Activated T-helper 17 cell treated with anti-CD3 and anti-CD28 coated beads, Interleukin-2, amount 50 U/mL, for 72 hours (primary cell): ENCODE data around the gene PHACTR1. TPM values are rescaled to one million over a fixed set of nuclear protein-coding genes. Genes with fewer than 3 reads are reported as not detected.

Experiments
- ATAC-seq: fragments of 150-1000 bp; cut with Tn5 transposase; replicated peaks from 2 replicates; pipeline ENCODE4 v1.10.0; 2021; ENCODE audit warnings: mild to moderate bottlenecking, moderate library complexity
- H3K27ac Mint-ChIP-seq: one replicate; pipeline ENCODE4 v1.8.0; 2022; ENCODE audit warnings: mixed read lengths
- H3K27me3 Mint-ChIP-seq: one replicate; pipeline ENCODE4 v1.8.0; 2022; ENCODE audit warnings: mixed read lengths
- H3K36me3 Mint-ChIP-seq: one replicate; pipeline ENCODE4 v1.8.0; 2022; ENCODE audit warnings: low read depth, mild to moderate bottlenecking, mixed read lengths
- H3K4me1 Mint-ChIP-seq: one replicate; pipeline ENCODE4 v1.8.0; 2022; ENCODE audit warnings: mixed read lengths
- H3K4me3 Mint-ChIP-seq: one replicate; pipeline ENCODE4 v1.8.0; 2022; ENCODE audit warnings: mild to moderate bottlenecking, mixed read lengths
- H3K9me3 Mint-ChIP-seq: one replicate; pipeline ENCODE4 v1.8.0; 2022; ENCODE audit warnings: mixed read lengths
- total RNA-seq, 2 donors: library from RNA; stranded (reverse); gene quantifications; one replicate each; pipeline ENCODE4 v1.2.3, GENCODE V29; 2022

PHACTR1 gene
- total RNA-seq, 2 donors from 2014 or later, result 0.05 to 1.5 TPM

- no peak overlapping the region for H3K27ac Mint-ChIP-seq
Observed at GRCh38 chr6:12836009-12836408, 119.4 kb downstream of the PHACTR1 start.

GRCh38 chr6:12841619-12842018, 125.1 kb downstream of the PHACTR1 start:
- no peaks in the 10 kb centered on the region for H3K36me3 Mint-ChIP-seq
- peaks cover 4% of the 10 kb centered on the region for H3K9me3 Mint-ChIP-seq
- H3K4me3 Mint-ChIP-seq, result no peak overlapping the region
- H3K27ac Mint-ChIP-seq, result no peak overlapping the region
- H3K27me3 Mint-ChIP-seq, result peaks cover 9% of the 10 kb centered on the region
- H3K4me1 Mint-ChIP-seq, result no peaks in the 10 kb centered on the region
- no peak for ATAC-seq

More at GRCh38 chr6:12836009-12836408, 119.4 kb downstream of the PHACTR1 start:
- Mint-ChIP-seq H3K4me1 (no peaks in the 10 kb centered on the region), H3K4me3 (no peak overlapping the region), H3K36me3 (no peaks in the 10 kb centered on the region), H3K9me3 (peaks cover 11% of the 10 kb centered on the region), H3K27me3 (peaks cover 18% of the 10 kb centered on the region)
- ATAC-seq, result no peak

GRCh38 chr6:12842114-12842513, 125.5 kb downstream of the PHACTR1 start:
- peaks cover 6% of the 10 kb centered on the region for H3K27me3 Mint-ChIP-seq
- no peak overlapping the region for H3K27ac Mint-ChIP-seq
- ATAC-seq, result no peak
- H3K36me3 Mint-ChIP-seq, result no peaks in the 10 kb centered on the region
- H3K4me3 Mint-ChIP-seq, result no peak overlapping the region
- H3K4me1 Mint-ChIP-seq, result no peaks in the 10 kb centered on the region
- no peaks in the 10 kb centered on the region for H3K9me3 Mint-ChIP-seq

- no peaks in the 10 kb centered on the region for H3K4me1 Mint-ChIP-seq
- H3K27ac Mint-ChIP-seq, result no peak overlapping the region
- peaks cover 6% of the 10 kb centered on the region for H3K27me3 Mint-ChIP-seq
- ATAC-seq, result no peak
- no peaks in the 10 kb centered on the region for H3K36me3 Mint-ChIP-seq
- H3K4me3 Mint-ChIP-seq, result no peak overlapping the region
- no peaks in the 10 kb centered on the region for H3K9me3 Mint-ChIP-seq
Observed at GRCh38 chr6:12842658-12843057, 126.1 kb downstream of the PHACTR1 start.

GRCh38 chr6:12844284-12845223, 128.0 kb downstream of the PHACTR1 start:
- H3K36me3 Mint-ChIP-seq, result no peaks in the 10 kb centered on the region
- H3K27ac Mint-ChIP-seq, result no peak overlapping the region
- no peaks in the 10 kb centered on the region for H3K4me1 Mint-ChIP-seq
- ATAC-seq, result no peak
- peaks cover 7% of the 10 kb centered on the region for H3K27me3 Mint-ChIP-seq
- H3K4me3 Mint-ChIP-seq, result no peak overlapping the region
- H3K9me3 Mint-ChIP-seq, result no peaks in the 10 kb centered on the region

- Mint-ChIP-seq H3K36me3 (no peaks in the 10 kb centered on the region), H3K27ac (no peak overlapping the region), H3K4me3 (no peak overlapping the region), H3K9me3 (no peaks in the 10 kb centered on the region), H3K27me3 (peaks cover 11% of the 10 kb centered on the region), H3K4me1 (no peaks in the 10 kb centered on the region)
- no peak for ATAC-seq
Observed at GRCh38 chr6:12845224-12846004, 128.8 kb downstream of the PHACTR1 start.

- Mint-ChIP-seq H3K4me3 (no peak overlapping the region), H3K36me3 (no peaks in the 10 kb centered on the region), H3K27ac (no peak overlapping the region), H3K4me1 (no peaks in the 10 kb centered on the region), H3K9me3 (no peaks in the 10 kb centered on the region), H3K27me3 (peaks cover 14% of the 10 kb centered on the region)
- ATAC-seq, result no peak
Observed at GRCh38 chr6:12848964-12849808, 132.6 kb downstream of the PHACTR1 start.

GRCh38 chr6:12849809-12850198, 133.2 kb downstream of the PHACTR1 start:
- Mint-ChIP-seq H3K27me3 (peaks cover 14% of the 10 kb centered on the region), H3K36me3 (no peaks in the 10 kb centered on the region), H3K27ac (no peak overlapping the region), H3K4me1 (no peaks in the 10 kb centered on the region), H3K4me3 (no peak overlapping the region), H3K9me3 (no peaks in the 10 kb centered on the region)
- no peak for ATAC-seq

GRCh38 chr6:12851123-12851695, 134.6 kb downstream of the PHACTR1 start:
- no peaks in the 10 kb centered on the region for H3K9me3 Mint-ChIP-seq
- H3K36me3 Mint-ChIP-seq, result no peaks in the 10 kb centered on the region
- peaks cover 14% of the 10 kb centered on the region for H3K27me3 Mint-ChIP-seq
- no peaks in the 10 kb centered on the region for H3K4me1 Mint-ChIP-seq
- ATAC-seq, result no peak
- H3K27ac Mint-ChIP-seq, result no peak overlapping the region
- no peak overlapping the region for H3K4me3 Mint-ChIP-seq

- no peak overlapping the region for H3K4me3 Mint-ChIP-seq
- H3K27ac Mint-ChIP-seq, result no peak overlapping the region
- no peaks in the 10 kb centered on the region for H3K4me1 Mint-ChIP-seq
- peaks cover 17% of the 10 kb centered on the region for H3K27me3 Mint-ChIP-seq
- H3K36me3 Mint-ChIP-seq, result no peaks in the 10 kb centered on the region
- H3K9me3 Mint-ChIP-seq, result no peaks in the 10 kb centered on the region
- ATAC-seq, result no peak
Observed at GRCh38 chr6:12861603-12862002, 145.0 kb downstream of the PHACTR1 start.

- H3K27ac Mint-ChIP-seq, result no peak overlapping the region
- peaks cover 12% of the 10 kb centered on the region for H3K27me3 Mint-ChIP-seq
- ATAC-seq, result no peak
- no peaks in the 10 kb centered on the region for H3K4me1 Mint-ChIP-seq
- no peaks in the 10 kb centered on the region for H3K9me3 Mint-ChIP-seq
- H3K4me3 Mint-ChIP-seq, result no peak overlapping the region
- H3K36me3 Mint-ChIP-seq, result no peaks in the 10 kb centered on the region
Observed at GRCh38 chr6:12865117-12865516, 148.6 kb downstream of the PHACTR1 start.

GRCh38 chr6:12865671-12866181, 149.2 kb downstream of the PHACTR1 start:
- Mint-ChIP-seq H3K27ac (no peak overlapping the region), H3K9me3 (no peaks in the 10 kb centered on the region), H3K4me3 (no peak overlapping the region), H3K27me3 (peaks cover 12% of the 10 kb centered on the region), H3K36me3 (no peaks in the 10 kb centered on the region), H3K4me1 (no peaks in the 10 kb centered on the region)
- no peak for ATAC-seq

GRCh38 chr6:12866422-12867029, 150.0 kb downstream of the PHACTR1 start:
- Mint-ChIP-seq H3K27me3 (peaks cover 12% of the 10 kb centered on the region), H3K27ac (no peak overlapping the region), H3K4me3 (no peak overlapping the region), H3K36me3 (no peaks in the 10 kb centered on the region), H3K9me3 (no peaks in the 10 kb centered on the region), H3K4me1 (no peaks in the 10 kb centered on the region)
- no peak for ATAC-seq
